ENCODE measurements around the gene PRKAG2.

Gene PRKAG2

GRCh38 chr7:151721236-151721635, 155.7 kb downstream of the PRKAG2 start:
- DNase-seq, result no peak
- TF ChIP-seq GATA1 (IDR thresholded peaks at IDR 0.05; ENCODE audit: low read depth, low read length) (no peak), POLR2A (IDR thresholded peaks at IDR 0.05; ENCODE audit: low read length) (no peak)

GRCh38 chr7:151720280-151720679, 156.6 kb downstream of the PRKAG2 start:
- TF ChIP-seq GATA1 (IDR thresholded peaks at IDR 0.05; ENCODE audit: low read depth, low read length), result no peak
- TF ChIP-seq POLR2A (IDR thresholded peaks at IDR 0.05; ENCODE audit: low read length), result no peak
- DNase-seq, result no peak

- DNase-seq, result no peak
- TF ChIP-seq GATA1 (IDR thresholded peaks at IDR 0.05; ENCODE audit: low read depth, low read length), result no peak
- TF ChIP-seq POLR2A (IDR thresholded peaks at IDR 0.05; ENCODE audit: low read length), result no peak
Observed at GRCh38 chr7:151719897-151720242, 157.0 kb downstream of the PRKAG2 start.

GRCh38 chr7:151719031-151719896, 157.7 kb downstream of the PRKAG2 start:
- no peak for DNase-seq
- no peak for TF ChIP-seq GATA1 (IDR thresholded peaks at IDR 0.05; ENCODE audit: low read depth, low read length)
- TF ChIP-seq POLR2A (IDR thresholded peaks at IDR 0.05; ENCODE audit: low read length), result no peak

DNA sequence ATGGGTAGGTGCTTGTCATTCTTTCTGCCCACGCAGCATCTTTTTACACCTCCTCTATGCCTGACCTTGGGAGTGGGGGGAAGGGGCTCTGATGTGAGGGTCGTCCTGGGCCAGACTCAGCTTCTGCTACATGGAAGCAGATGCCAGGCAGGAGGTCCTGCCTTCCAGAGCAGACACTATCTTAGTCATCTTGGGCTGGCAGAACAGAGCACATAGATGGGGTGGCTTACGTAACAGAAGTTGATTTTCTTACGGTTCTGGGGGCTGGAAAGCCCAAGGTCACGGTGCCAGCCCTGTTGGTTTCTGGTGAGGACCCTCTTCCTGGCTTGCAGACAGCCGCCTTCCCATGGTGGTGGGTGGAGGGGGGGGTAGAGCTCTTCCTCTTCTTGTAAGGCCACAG, 159.0 kb downstream of the PRKAG2 start:
- DNase-seq, result no peak
- TF ChIP-seq POLR2A (IDR thresholded peaks at IDR 0.05; ENCODE audit: low read length) (no peak), GATA1 (IDR thresholded peaks at IDR 0.05; ENCODE audit: low read depth, low read length) (no peak)

DNA sequence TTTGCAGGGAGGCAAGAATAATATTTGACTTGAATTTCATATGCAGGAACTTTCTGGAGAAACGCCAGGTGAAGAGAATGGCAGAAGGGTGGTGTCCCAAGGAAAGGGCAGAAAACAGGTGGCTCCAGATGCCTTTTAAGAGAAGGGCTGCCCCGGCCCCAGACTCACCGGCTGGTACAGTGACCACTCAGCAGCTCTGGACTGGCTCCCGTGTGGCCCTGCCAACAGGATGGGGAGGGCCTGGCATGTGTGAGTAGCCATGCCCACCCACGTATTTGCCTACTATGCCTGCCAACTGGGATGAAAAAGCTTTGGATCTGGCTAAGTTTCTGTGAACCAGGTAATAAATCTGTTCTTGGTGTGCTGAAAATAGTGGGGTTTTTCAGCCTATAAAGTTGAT, 159.5 kb downstream of the PRKAG2 start:
- TF ChIP-seq POLR2A (IDR thresholded peaks at IDR 0.05; ENCODE audit: low read length), result no peak
- no peak for TF ChIP-seq GATA1 (IDR thresholded peaks at IDR 0.05; ENCODE audit: low read depth, low read length)
- no peak for DNase-seq

- DNase-seq, result no peak
- TF ChIP-seq GATA1 (IDR thresholded peaks at IDR 0.05; ENCODE audit: low read depth, low read length) (no peak), POLR2A (IDR thresholded peaks at IDR 0.05; ENCODE audit: low read length) (no peak)
Observed at GRCh38 chr7:151716323-151716722, 160.6 kb downstream of the PRKAG2 start.

- no peak for DNase-seq
- TF ChIP-seq GATA1 (IDR thresholded peaks at IDR 0.05; ENCODE audit: low read depth, low read length) (no peak), POLR2A (IDR thresholded peaks at IDR 0.05; ENCODE audit: low read length) (no peak)
Observed at GRCh38 chr7:151715666-151716315, 161.1 kb downstream of the PRKAG2 start.

GRCh38 chr7:151714201-151714600, 162.7 kb downstream of the PRKAG2 start:
- TF ChIP-seq POLR2A (IDR thresholded peaks at IDR 0.05; ENCODE audit: low read length), result no peak
- TF ChIP-seq GATA1 (IDR thresholded peaks at IDR 0.05; ENCODE audit: low read depth, low read length), result no peak
- no peak for DNase-seq

- TF ChIP-seq GATA1 (IDR thresholded peaks at IDR 0.05; ENCODE audit: low read depth, low read length) (no peak), POLR2A (IDR thresholded peaks at IDR 0.05; ENCODE audit: low read length) (no peak)
- no peak for DNase-seq
Observed at GRCh38 chr7:151712810-151713125, 164.1 kb downstream of the PRKAG2 start.

DNA sequence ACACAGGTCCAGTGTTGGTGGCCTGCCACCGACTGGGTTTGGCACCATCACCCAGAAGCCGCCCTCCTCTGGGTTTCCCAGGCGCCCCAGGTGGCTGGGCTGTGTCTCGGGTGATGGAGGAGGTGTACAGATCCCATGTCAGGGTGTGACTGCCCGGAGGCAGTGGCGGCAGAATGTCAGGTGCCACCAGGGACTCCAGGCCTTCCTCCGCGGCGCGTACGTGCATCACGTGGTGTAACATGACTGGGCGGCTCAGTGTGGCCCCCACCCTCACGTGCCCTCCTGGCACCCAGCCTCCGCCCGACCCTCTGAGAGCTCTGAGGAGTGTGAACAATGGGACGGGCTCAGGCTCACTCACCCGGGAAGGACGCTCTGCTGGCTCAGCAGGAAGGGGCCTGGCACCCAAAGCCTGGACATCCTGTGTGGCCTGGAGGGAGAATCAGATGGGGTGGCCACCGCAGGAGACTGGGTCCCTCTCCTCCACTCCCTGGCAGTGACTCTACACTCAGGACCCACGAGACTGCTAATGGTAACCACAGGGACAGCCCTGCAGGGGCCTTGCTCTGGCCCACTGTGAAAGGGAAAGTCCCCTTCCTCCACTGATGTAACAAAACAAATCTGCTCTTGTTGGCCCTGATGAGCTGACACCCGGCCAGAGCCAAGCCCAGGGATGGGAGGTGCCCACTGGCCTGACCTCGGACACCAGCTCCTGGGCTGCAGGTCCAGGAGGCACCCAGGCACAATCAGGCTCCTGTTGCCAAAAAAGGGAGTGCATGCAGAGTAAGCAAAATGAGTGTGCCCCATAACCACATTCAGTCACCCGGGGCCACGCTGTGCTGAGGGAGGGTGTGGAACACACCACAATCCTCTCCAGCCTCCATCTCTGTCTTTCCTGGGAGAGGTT, 164.8 kb downstream of the PRKAG2 start:
- TF ChIP-seq POLR2A (IDR thresholded peaks at IDR 0.05; ENCODE audit: low read length), result no peak
- no peak for TF ChIP-seq GATA1 (IDR thresholded peaks at IDR 0.05; ENCODE audit: low read depth, low read length)
- DNase-seq, result no peak

DNA sequence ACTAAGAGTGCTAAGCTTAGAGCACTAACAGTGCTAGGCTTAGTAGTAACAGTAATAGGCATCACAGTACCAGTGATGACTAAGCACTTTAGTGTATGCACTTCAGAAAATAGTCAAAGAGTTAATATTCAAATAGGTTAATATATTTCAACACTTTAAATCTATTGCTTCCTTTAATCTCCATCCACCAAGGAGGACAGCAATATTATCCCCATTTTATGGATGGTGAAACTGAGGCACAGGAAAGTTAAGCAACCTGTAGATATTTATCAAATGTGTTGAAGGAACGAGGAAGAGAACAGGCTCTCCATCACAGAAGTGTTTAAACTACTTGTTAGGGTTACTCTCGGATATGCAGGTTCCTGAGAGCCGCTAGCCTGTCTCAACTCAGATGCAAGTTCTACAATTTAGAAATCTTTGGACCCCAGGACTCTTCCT, 165.5 kb downstream of the PRKAG2 start:
- no peak for DNase-seq
- TF ChIP-seq GATA1 (IDR thresholded peaks at IDR 0.05; ENCODE audit: low read depth, low read length), result no peak
- TF ChIP-seq POLR2A (IDR thresholded peaks at IDR 0.05; ENCODE audit: low read length), result no peak

GRCh38 chr7:151710646-151711434, 166.1 kb downstream of the PRKAG2 start:
- no peak for DNase-seq
- TF ChIP-seq GATA1 (IDR thresholded peaks at IDR 0.05; ENCODE audit: low read depth, low read length), result no peak
- no peak for TF ChIP-seq POLR2A (IDR thresholded peaks at IDR 0.05; ENCODE audit: low read length)
